H1 (cell line): Measurements from ENCODE around the gene KCNQ2. TPM values are rescaled to one million over a fixed set of nuclear protein-coding genes. Genes with fewer than 3 reads are reported as not detected.
A peak's percentile ranks its signal among the peaks of the same experiment; 100 is the strongest.

Source experiments
- CBX8 ChIP-seq: fragments of 300-800, 300-1000 bp; sonication (generic); IDR thresholded peaks from 2 replicates; pipeline ENCODE4 v1.7.1; 2016; ENCODE audit warnings: low read depth, low read length, borderline replicate concordance
- CEBPB ChIP-seq: IDR thresholded peaks from 2 replicates; pipeline ENCODE4 v1.6.1; 2012; ENCODE audit warnings: low read depth, low read length
- CHD1 ChIP-seq: IDR thresholded peaks from 2 replicates; pipeline ENCODE4 v1.6.1; 2012; ENCODE audit warnings: low read depth, low read length, improper control_type of control experiment
- KDM4A ChIP-seq: IDR thresholded peaks from one replicate; pipeline ENCODE4 v1.7.1; 2012; ENCODE audit warnings: low read depth, mild to moderate bottlenecking, moderate library complexity, low read length, inconsistent platforms; ENCODE audit not compliant: severe bottlenecking
- MAX ChIP-seq: IDR thresholded peaks from 2 replicates; pipeline ENCODE4 v1.6.1; 2012; ENCODE audit warnings: inconsistent platforms
- PHF8 ChIP-seq: fragments of 200-600 bp; sonication (generic); conservative IDR thresholded peaks from 2 replicates; pipeline ENCODE4 v1.7.1; 2012; ENCODE audit warnings: low read depth, mild to moderate bottlenecking, inconsistent platforms, low read length, moderate library complexity
- SIRT6 ChIP-seq: IDR thresholded peaks from one replicate; pipeline ENCODE4 v1.7.1; 2012; ENCODE audit warnings: low read length, inconsistent platforms
- SIX5 ChIP-seq: IDR thresholded peaks from 2 replicates; pipeline ENCODE4 v1.6.1; 2011; ENCODE audit warnings: mild to moderate bottlenecking, low read depth, low read length
- SP1 ChIP-seq: IDR thresholded peaks from 2 replicates; pipeline ENCODE4 v1.6.1; 2011; ENCODE audit warnings: low read depth, low read length
- polyA plus RNA-seq, 7 experiments: library from polyadenylated mRNA; depleted of rRNA in 3 of 7; stranded (reverse) in 5 of 7; unstranded in 2 of 7; fragments of >200 nt in 5 of 7; fragments of 200-250 nt in 2 of 7; gene quantifications; 1 replicate in 5 of 7; 2 replicates in 1 of 7; 4 replicates in 1 of 7; pipeline versions ENCODE4 v1.2.1 to v1.2.3, GENCODE V29; 2011 to 2013; ENCODE audit warnings: missing spikeins in 2 of 7, mixed read lengths in 2 of 7
- total RNA-seq: library from RNA; stranded (reverse); fragmentation: NEBNext Ultra II Directional; extraction: Animal tissue kit (Norgen Biotek cat#: 25700); gene quantifications from 2 replicates; pipeline ENCODE4 v1.2.1, GENCODE V29; 2021

Gene KCNQ2
- total and polyA plus RNA-seq, 2 of the 8 experiments (the other 6 are each of a cell fraction or from before 2014, with no cell fraction given): 82.6 to 243 TPM

- TF ChIP-seq SP1 (no peak), PHF8 (no peak), CHD1 (no peak), SIX5 (no peak), SIRT6 (no peak), MAX (peak; percentile 57), CBX8 (no peak), CEBPB (no peak), KDM4A (no peak)
Observed at GRCh38 chr20:63475209-63475608, 2.8 kb upstream of the KCNQ2 start (continued).
